GM21423 (cell line): ENCODE results near the gene ANP32D.
"Not testable (repeated sequence)": the region's sequence is repeated elsewhere in the genome, so short reads cannot be mapped to it uniquely, and the experiment has no call there.

Experiments used
- ATAC-seq: cut with Tn5 transposase; IDR thresholded peaks from one replicate; pipeline ENCODE4 v1.9.1; 2021; ENCODE audit warnings: mild to moderate bottlenecking, moderate library complexity; ENCODE audit not compliant: unreplicated experiment

Gene ANP32D

GRCh38 chr12:48489456-48489855 is 17.1 kb downstream of the ANP32D start:
- not testable (repeated sequence) for ATAC-seq

- not testable (repeated sequence) for ATAC-seq
These were observed 27.9 kb downstream of the ANP32D start for GRCh38 chr12:48500281-48500680.

- ATAC-seq = not testable (repeated sequence)
These were observed 34.5 kb downstream of the ANP32D start for GRCh38 chr12:48506836-48507235.

GRCh38 chr12:48508987-48509386 is 36.6 kb downstream of the ANP32D start:
- ATAC-seq = no peak

- ATAC-seq = no peak
These were observed 37.8 kb downstream of the ANP32D start for GRCh38 chr12:48510111-48510510.

GRCh38 chr12:48512855-48513254 is 40.5 kb downstream of the ANP32D start:
- ATAC-seq = peak; percentile 76

GRCh38 chr12:48514728-48515127 is 42.4 kb downstream of the ANP32D start:
- ATAC-seq = no peak

GRCh38 chr12:48520381-48520780 is 48.0 kb downstream of the ANP32D start:
- not testable (repeated sequence) for ATAC-seq
